ENCODE measurements around the gene TNFRSF4.
A peak's percentile ranks its signal among the peaks of the same experiment; 100 is the strongest.

TNFRSF4 gene

DNA sequence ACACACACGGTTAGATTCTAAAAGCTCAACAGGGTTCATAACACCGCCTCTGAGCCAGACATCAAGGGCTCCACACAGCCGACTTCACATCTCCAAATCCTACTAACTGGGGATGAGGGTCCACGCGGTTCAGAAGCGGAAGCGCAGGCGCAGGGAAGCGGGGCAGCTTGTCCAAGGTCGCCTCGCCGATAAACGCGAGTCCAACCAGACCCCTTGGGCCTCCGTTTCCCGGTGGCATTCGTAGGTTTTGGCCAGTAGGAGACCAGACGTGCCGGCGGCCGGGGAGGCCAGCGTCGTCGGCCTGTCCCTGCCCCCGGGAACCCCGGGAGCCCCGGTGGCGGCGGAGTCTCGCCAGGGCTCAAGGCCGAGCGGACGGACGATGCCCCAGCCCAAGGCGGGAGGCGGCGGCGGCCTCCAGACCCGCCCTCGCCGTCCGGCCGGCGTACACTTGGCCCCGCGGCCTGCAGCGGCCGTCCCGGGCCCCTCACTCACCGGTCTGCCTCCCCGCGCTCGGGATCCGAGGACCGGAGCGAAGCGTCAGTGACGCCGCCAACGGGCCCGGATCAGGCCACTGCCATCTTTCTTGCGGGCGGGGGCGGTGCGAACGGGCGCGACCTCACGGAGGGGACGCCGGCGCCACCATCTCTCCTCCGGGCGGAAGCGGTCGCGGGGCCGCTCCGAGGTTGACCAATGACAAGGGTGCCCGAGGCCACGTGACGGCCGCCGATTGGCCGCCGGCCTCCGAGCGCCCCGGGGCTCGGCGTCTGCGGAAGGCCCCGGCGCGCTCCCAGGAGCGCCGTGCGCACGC lies 17.7 kb upstream of the TNFRSF4 start, which contains the start of gene SDF4:
Gene SDF4, minus strand, starts transcription at position 602 of the 808 bp plus-strand sequence. CDS start 3,229 bp downstream, outside the sequence.
- peak; percentile 82 for DNase-seq (ENCODE audit: insufficient read length, low spot score)
- no peak for FAIRE-seq
- TF ChIP-seq, protein P1, sequence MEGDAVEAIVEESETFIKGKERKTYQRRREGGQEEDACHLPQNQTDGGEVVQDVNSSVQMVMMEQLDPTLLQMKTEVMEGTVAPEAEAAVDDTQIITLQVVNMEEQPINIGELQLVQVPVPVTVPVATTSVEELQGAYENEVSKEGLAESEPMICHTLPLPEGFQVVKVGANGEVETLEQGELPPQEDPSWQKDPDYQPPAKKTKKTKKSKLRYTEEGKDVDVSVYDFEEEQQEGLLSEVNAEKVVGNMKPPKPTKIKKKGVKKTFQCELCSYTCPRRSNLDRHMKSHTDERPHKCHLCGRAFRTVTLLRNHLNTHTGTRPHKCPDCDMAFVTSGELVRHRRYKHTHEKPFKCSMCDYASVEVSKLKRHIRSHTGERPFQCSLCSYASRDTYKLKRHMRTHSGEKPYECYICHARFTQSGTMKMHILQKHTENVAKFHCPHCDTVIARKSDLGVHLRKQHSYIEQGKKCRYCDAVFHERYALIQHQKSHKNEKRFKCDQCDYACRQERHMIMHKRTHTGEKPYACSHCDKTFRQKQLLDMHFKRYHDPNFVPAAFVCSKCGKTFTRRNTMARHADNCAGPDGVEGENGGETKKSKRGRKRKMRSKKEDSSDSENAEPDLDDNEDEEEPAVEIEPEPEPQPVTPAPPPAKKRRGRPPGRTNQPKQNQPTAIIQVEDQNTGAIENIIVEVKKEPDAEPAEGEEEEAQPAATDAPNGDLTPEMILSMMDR (IDR thresholded peaks at IDR 0.05; ENCODE audit: insufficient read depth, missing control alignments): no peak

DNA sequence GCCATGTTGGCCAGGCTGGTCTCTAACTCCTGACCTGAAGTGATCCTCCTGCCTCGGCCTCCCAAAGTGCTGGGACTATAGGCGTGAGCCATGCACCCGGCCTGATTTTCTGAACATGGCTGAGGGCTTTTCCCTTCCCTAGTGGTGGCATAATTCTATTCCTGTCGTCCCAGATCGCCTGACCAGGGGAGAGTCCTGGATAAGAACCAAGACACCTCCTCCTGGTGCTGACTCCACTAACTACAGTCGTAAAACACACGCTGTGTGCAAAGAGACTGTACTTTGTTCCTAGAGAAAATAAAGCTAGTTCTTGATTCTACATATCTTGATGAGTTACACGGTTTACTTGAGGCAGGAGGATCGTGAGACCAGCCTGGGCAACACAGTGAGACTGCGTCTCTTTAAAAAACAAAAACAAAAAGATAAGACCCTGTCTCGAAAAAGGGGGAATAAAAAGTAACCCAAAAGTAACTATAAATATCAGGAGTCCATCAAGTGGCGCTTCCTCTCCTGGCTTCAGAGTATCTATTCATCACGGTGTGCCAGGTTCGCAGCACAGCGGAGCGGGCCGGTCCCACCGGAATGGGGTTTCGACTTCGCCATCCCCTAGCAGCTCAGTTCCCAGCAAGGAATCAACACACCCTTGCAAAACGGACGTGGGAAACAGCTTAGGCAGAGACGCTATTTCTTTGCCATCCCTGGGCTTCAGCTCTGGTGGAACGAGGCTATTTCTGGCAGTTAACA lies 16.9 kb upstream of the TNFRSF4 start:
- DNase-seq (ENCODE audit: insufficient read length, low spot score) (no peak), FAIRE-seq (no peak)

DNA sequence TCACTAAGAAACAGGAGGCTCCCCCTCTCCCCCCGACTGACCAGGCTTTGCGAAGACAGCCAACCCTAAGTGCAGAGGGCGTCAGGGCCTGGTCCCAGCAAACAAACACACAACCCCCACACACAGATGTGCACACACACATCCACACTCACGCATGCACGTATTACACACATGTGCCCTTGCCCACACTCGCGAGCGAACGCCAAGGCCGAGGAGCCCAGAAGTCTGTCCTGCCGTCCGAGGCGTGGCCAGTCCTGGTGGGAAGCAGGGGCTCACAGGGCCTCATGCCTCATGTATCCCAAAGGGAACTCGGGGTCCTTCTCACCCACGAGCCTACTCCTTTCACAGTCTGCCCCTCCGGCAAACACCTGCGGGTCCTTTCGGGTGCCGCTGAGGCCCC lies 15.8 kb upstream of the TNFRSF4 start:
- TF ChIP-seq, protein P1 (IDR thresholded peaks at IDR 0.05; ENCODE audit: insufficient read depth, missing control alignments): no peak
- DNase-seq (ENCODE audit: insufficient read length, low spot score): no peak
- FAIRE-seq: no peak

More for the DNA sequence above, 16.9 kb upstream of the TNFRSF4 start:
- TF ChIP-seq, protein P1 (IDR thresholded peaks at IDR 0.05; ENCODE audit: insufficient read depth, missing control alignments): no peak

DNA sequence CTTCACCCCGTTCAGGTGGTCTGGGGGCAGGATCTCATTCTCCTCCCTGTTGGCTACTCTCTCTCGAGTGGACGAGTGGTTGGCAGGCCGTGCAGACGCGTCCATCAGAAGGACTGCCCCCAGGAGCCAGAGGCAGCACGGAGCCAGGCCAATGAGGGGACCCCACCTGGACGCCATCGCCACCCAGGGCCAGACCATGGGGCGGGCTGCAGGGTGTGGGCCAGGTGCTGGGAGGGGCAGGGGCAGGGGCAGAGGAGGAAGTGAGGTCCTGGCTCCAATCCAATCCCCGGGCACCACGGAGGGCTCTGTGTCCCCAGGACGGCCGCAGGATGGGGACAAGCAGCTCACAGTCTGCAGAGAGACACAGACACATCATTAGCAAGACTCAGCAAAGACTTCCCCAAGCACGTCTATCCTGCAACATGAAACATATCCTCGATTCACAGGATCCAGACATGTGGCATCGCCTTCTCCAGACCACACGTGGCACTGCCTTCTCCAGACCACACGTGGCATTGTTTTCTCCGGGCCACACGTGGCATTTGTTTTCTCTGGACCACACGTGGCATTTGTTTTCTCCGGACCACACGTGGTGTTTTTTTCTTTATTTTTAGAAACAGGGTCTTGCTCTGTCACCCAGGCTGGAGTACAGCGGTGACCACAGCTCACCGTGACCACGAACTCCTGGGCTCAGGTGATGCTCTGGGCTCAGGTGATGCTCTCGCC lies 14.8 kb upstream of the TNFRSF4 start:
- TF ChIP-seq, protein P1 (IDR thresholded peaks at IDR 0.05; ENCODE audit: insufficient read depth, missing control alignments): no peak
- FAIRE-seq (no peak), DNase-seq (ENCODE audit: insufficient read length, low spot score) (no peak)

DNA sequence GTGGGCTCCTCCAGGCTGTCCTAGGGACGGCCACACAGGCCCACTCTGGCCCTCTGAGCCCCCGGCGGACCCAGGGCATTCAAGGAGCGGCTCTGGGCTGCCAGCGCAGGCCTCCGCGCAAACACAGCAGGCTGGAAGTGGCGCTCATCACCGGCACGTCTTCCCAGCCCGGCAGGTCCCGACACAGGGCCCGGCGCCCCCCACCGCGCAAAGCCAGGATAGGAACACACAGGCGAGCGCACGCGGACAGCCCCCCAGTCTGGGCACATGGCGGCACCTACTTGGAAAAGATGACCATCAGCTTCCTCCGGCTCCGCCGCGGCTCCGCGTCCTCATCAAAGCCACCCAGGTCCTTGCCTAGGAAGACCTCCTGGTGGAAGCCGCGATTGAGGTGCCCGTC lies 14.2 kb upstream of the TNFRSF4 start:
- no peak for DNase-seq (ENCODE audit: insufficient read length, low spot score)
- TF ChIP-seq, protein P1 (IDR thresholded peaks at IDR 0.05; ENCODE audit: insufficient read depth, missing control alignments): no peak
- no peak for FAIRE-seq

DNA sequence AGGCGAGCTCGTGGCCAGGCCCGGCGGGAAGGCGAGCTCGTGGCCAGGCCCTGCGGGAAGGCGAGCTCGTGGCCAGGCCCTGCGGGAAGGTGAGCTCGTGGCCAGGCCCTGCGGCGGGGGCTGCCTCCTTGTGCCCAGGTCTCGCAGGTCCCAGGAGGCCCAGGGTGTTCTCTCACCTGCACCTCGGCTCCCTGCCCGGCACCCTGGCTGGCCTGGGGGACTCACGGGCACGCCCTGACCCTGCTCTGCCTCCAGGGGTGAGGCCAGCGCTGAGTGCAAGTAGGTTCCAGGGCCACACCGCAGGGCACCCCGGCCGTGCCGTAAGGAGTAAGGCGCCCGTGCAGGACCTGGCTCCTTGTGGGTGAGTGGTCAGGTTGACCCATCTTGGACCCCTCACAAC lies 13.4 kb upstream of the TNFRSF4 start:
- TF ChIP-seq, protein P1 (IDR thresholded peaks at IDR 0.05; ENCODE audit: insufficient read depth, missing control alignments): no peak
- no peak for FAIRE-seq
- no peak for DNase-seq (ENCODE audit: insufficient read length, low spot score)

Data from D721Med (cell line).